Epithelial cell of esophagus (primary cell): ENCODE data around the gene FAM120C.

Experiments
- DNase-seq: peaks from one replicate; pipeline ENCODE4 v3.0.0; 2010; ENCODE audit warnings: low read depth
- H3K4me3 ChIP-seq: 2 replicates; pipeline ENCODE4 v1.5.1; 2011; ENCODE audit warnings: mild to moderate bottlenecking, low read length, control low read depth
- CTCF ChIP-seq: IDR thresholded peaks from 2 replicates; pipeline ENCODE4 v1.5.1; 2011; ENCODE audit warnings: low read depth, mild to moderate bottlenecking, low read length, control low read depth, inconsistent platforms; ENCODE audit not compliant: insufficient read depth; ENCODE audit errors: missing control alignments

The FAM120C gene

GRCh38 chrX:54089191-54089590 is 93.9 kb downstream of the FAM120C start:
- DNase-seq = no peak
- no peak overlapping the region for H3K4me3 ChIP-seq
- TF ChIP-seq CTCF = no peak

- no peak for TF ChIP-seq CTCF
- H3K4me3 ChIP-seq = no peak overlapping the region
- no peak for DNase-seq
Observed at GRCh38 chrX:54087661-54088060, 95.4 kb downstream of the FAM120C start.

- peak; percentile 3 for DNase-seq
- no peak overlapping the region for H3K4me3 ChIP-seq
- TF ChIP-seq CTCF = no peak
Observed at GRCh38 chrX:54085666-54086065, 97.4 kb downstream of the FAM120C start.

GRCh38 chrX:54076903-54077302 is 106.2 kb downstream of the FAM120C start:
- DNase-seq = peak; percentile 84
- H3K4me3 ChIP-seq = no peak overlapping the region
- no peak for TF ChIP-seq CTCF

GRCh38 chrX:54074826-54075225 is 108.2 kb downstream of the FAM120C start:
- no peak for TF ChIP-seq CTCF
- H3K4me3 ChIP-seq = no peak overlapping the region
- no peak for DNase-seq

- no peak overlapping the region for H3K4me3 ChIP-seq
- no peak for DNase-seq
- no peak for TF ChIP-seq CTCF
Observed at GRCh38 chrX:54067766-54068165, 115.3 kb downstream of the FAM120C start.

GRCh38 chrX:54066841-54067240 is 116.2 kb downstream of the FAM120C start:
- TF ChIP-seq CTCF = no peak
- no peak overlapping the region for H3K4me3 ChIP-seq
- peak; percentile 50 for DNase-seq
